HG03439 (cell line): ENCODE measurements around the gene ZFYVE27.
"Not testable (repeated sequence)": the region's sequence is repeated elsewhere in the genome, so short reads cannot be mapped to it uniquely, and the experiment has no call there.

Experiments
- ATAC-seq: cut with Tn5 transposase; IDR thresholded peaks from one replicate; pipeline ENCODE4 v1.9.1; 2021; ENCODE audit warnings: mild to moderate bottlenecking, moderate library complexity; ENCODE audit not compliant: unreplicated experiment

Gene ZFYVE27, protein sequence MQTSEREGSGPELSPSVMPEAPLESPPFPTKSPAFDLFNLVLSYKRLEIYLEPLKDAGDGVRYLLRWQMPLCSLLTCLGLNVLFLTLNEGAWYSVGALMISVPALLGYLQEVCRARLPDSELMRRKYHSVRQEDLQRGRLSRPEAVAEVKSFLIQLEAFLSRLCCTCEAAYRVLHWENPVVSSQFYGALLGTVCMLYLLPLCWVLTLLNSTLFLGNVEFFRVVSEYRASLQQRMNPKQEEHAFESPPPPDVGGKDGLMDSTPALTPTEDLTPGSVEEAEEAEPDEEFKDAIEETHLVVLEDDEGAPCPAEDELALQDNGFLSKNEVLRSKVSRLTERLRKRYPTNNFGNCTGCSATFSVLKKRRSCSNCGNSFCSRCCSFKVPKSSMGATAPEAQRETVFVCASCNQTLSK

DNA sequence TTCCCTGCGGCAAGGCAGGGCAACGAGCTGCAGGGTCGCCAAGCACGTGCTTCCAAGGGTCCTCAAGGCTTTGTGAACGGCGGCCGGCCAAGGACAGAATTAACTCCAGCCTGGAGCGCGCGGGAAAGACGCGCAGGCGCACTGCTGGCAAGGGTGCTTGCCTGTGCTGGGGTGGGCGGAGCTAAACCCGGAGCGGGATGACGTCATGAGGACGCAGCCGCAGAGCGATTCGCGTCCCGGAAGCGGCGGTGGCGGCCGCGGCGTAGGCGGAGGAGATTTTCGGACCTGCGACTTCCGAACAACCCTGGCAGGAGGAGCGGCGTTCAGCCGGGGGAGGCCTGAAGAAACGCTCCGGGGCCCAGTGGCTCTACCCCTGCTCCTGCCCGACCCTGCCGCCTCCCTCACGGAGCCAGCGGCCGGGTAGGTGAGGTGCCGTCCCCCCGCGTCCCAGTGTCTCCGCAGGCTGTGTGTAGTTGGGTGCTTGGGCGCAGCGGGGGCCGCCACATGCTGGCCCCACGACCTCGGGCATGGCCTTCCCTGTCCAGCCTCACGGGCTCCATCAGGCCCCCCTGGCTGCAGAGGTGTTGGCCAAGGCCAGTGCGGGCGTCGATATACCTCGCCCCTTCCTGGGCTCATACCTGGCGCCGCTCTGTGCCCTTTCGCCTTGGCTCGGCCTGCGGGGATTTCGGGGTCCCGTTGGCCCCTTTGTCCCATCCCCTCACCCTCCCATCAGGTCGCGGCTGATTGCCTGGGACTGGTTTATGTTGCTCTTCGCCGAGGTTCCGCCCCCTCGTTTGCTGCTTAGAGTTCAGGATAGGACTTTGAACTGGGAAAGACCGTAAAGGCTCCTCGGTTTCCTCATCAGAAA is at the start of gene ZFYVE27:
Gene ZFYVE27, plus strand, starts transcription at position 227 of the 868 bp plus-strand sequence. CDS start 1,350 bp downstream, outside the sequence.
- ATAC-seq: peak; percentile 78

- no peak for ATAC-seq
Observed at GRCh38 chr10:97687785-97688781, 48.8 kb upstream of the ZFYVE27 start.

GRCh38 chr10:97689559-97690020 is 47.3 kb upstream of the ZFYVE27 start:
- ATAC-seq: no peak

GRCh38 chr10:97690133-97690532 is 46.8 kb upstream of the ZFYVE27 start:
- ATAC-seq: no peak

DNA sequence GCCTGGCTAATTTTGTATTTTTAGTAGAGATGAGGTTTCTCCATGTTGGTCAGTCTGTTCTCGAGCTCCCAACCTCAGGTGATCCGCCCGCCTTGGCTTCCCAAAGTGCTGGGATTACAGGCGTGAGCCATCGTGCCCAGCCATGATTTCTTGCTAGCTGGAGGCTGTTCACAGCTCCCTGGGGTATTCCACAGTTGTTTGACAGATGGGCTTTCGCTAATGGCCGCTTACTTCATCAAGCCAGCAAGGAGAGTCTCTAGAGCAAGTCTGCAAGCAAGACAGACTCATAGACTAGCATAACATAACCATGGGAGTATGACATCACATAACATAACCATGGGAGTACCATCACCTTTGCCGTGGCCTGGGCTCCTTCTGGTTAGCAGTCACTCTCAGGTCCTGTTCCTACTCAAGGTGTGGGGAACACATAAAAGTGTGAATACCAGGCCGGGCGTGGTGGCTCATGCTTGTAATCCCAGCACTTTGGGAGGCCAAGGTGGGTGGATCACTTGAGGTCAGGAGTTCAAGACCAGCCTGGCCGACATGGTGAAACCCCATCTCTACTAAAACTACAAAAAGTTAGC is 38.8 kb upstream of the ZFYVE27 start:
- not testable (repeated sequence) for ATAC-seq

DNA sequence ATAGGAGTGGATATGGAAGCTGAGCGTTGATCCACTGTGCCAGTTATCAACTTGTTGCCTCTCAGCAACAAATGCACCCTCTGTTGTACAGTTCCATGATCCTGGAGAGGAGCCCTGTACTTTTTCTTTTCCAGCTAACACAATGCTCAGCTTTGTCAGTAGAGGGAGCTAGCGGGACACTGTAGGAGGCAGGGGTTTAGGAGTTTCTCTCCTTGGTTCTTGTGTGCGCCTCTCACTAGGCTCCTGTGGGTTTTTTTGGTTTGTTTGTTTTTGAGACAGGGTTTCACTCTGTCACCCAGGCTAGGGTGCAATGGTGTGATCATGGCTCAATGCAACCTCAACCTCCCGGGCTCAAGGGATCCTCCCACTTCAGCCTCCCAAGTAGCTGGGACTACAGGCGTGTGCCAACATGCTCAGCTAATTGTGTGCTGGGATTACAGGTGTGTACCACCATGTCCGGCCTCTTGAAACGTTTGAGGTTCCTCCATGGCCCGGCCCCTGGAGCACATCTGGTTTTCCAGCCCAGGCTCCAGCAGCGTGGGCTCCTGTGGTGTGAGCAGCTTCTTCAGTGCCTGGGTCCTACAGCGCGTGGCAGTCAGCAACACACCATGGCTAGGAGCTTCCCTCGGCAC is 35.4 kb upstream of the ZFYVE27 start:
- ATAC-seq: peak; percentile 63

- ATAC-seq: no peak
Observed at GRCh38 chr10:97703398-97704067, 33.4 kb upstream of the ZFYVE27 start.

DNA sequence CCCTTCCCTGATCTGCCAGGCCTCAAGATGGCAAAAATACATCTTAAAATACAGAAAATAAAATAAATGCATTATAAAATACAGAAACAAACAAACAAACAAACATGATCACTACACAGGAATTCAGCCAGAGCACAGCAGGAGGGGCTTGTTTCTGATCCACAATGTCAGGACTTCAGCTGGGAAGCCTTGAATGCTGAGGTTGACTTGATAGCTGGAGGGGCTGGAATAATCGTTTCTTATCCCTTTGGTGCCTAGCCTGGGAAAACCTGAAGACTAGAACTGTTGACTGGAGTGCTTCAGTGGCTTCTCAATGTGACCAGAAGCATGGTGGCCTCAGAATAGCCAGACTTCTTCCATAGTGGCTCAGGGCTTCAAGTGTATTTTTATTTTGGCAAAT is 32.6 kb upstream of the ZFYVE27 start:
- no peak for ATAC-seq

DNA sequence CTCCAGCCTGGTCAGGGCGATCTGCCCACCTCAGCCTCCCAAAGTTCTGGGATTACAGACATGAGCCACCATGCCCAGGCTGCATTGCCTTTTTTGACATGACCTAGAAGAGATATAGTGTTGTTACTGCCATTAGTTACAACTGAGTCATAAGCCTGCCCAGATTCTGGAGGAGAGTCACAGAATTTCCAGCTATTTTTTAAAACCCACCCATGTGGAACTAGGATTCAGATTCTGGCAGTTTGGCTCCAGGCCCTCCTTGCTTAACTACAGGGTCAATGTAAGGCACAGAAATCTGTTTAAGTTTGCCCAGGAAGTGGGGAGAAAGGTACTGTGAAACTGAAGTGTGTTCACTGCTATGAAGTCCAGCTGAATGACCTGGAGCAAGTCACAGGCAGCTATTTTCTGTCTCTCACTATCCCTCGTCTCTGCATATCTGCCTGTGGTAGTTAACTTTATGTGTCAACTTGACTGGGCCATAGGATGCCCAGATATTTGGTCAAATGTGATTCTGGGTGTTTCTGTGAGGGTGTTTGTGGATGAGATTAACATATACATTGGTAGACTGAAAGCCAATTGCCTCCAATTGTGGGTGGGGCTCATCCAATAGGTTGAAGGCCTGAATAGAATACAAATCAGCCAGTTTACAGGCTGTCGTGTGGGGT is 31.8 kb upstream of the ZFYVE27 start:
- no peak for ATAC-seq

GRCh38 chr10:97707134-97707861 is 29.6 kb upstream of the ZFYVE27 start:
- no peak for ATAC-seq

GRCh38 chr10:97708167-97708566 is 28.8 kb upstream of the ZFYVE27 start:
- no peak for ATAC-seq

DNA sequence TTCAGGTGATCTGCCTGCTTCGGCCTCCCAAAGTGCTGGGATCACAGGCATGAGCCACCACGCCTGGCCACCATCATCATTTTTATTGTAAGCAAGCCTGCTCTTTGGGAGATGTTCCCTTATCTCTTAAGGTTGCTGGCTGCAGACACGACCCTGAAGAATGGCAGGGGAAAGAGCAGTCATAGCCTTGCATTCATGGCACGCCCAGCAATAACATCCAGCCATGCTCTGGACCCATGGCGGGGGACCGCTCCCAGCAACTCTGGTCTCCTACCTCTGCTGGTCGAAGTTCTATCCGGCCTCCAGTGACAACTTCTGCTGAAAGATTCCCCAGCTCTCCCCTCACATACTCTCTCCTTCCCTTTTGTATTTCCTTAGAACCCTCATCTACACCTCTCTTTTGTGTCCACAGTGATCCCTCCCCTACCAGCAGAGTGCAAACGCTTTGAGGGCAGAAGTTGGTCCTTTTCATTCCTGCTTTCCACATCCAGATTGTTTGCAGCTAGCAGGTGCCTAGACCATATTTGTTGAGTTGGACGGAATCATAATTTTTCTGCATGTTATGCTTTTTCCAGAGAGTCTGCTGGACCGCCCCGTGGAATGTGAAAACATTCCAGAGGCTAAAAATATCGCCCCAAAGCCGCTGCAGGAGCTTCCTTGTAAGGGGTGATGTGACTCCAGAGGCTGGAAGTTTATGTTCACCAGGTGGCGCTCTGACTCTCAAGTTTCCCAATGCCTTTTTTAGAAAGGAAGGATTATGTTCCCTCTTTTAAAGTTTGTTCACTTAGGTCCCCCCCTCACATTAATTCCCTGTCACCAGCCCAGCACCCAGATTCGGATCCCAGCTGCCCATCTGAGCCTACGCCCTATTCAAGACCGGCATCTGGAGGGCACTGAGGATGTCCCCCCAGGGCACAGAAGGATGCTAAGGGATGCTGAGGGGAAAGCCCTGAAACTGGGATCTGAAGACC is 27.7 kb upstream of the ZFYVE27 start:
- ATAC-seq: no peak

GRCh38 chr10:97711640-97712572 is 25.0 kb upstream of the ZFYVE27 start:
- ATAC-seq: no peak

- no peak for ATAC-seq
Observed at GRCh38 chr10:97713339-97713825, 23.5 kb upstream of the ZFYVE27 start, which contains the start of gene MARVELD1. TSS of gene MARVELD1 (plus strand) at chr10:97713730. CDS start at chr10:97713877, 147 bp downstream.

DNA sequence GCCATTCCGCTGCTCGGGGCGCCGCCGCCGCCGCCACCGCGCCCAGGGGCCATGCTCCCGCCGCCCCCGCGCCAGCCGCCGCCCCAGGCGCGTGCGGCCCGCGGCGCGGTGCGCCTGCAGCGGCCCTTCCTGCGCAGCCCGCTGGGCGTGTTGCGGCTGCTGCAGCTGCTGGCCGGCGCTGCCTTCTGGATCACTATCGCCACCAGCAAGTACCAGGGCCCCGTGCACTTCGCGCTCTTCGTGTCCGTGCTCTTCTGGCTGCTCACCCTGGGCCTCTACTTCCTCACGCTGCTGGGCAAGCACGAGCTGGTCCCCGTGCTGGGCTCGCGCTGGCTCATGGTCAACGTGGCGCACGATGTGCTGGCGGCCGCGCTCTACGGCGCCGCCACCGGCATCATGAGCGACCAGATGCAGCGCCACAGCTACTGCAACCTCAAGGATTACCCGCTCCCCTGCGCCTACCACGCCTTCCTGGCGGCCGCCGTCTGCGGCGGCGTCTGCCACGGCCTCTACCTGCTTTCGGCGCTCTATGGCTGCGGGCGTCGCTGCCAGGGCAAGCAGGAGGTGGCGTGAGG is 23.0 kb upstream of the ZFYVE27 start:
- peak; percentile 77 for ATAC-seq
